ENCODE results near the gene UIMC1.

The UIMC1 gene

GRCh38 chr5:176891331-176891958 is 115.1 kb downstream of the UIMC1 start:
- no peak for TF ChIP-seq CTCF (conservative IDR thresholded peaks at IDR 0.05; ENCODE audit: low read depth, low read length)
- no peaks in the 10 kb centered on the region for H4K20me1 ChIP-seq (ENCODE audit: insufficient read depth)
- no peaks in the 10 kb centered on the region for H3K36me3 ChIP-seq (ENCODE audit: insufficient read depth)
- H3K4me2 ChIP-seq = no peak overlapping the region
- no peak overlapping the region for H3K4me3 ChIP-seq (IDR thresholded peaks at IDR 0.05; ENCODE audit: insufficient read depth, low read depth, low read length)
- H3K27ac ChIP-seq = no peak overlapping the region
- no peak overlapping the region for H2AFZ ChIP-seq (ENCODE audit: low read depth)
- H3K79me2 ChIP-seq (ENCODE audit: insufficient read depth, low read depth) = no peaks in the 10 kb centered on the region
- no peaks in the 10 kb centered on the region for H3K4me1 ChIP-seq (ENCODE audit: low read depth, poor library complexity, severe bottlenecking)
- no peaks in the 10 kb centered on the region for H3K27me3 ChIP-seq (ENCODE audit: insufficient read depth, low read depth)
- no peak overlapping the region for H3K9ac ChIP-seq

GRCh38 chr5:176890455-176891330 is 115.9 kb downstream of the UIMC1 start:
- H4K20me1 ChIP-seq (ENCODE audit: insufficient read depth) = no peaks in the 10 kb centered on the region
- H3K79me2 ChIP-seq (ENCODE audit: insufficient read depth, low read depth) = no peaks in the 10 kb centered on the region
- no peaks in the 10 kb centered on the region for H3K4me1 ChIP-seq (ENCODE audit: low read depth, poor library complexity, severe bottlenecking)
- H3K4me2 ChIP-seq = no peak overlapping the region
- H3K9ac ChIP-seq = no peak overlapping the region
- H2AFZ ChIP-seq (ENCODE audit: low read depth) = no peak overlapping the region
- H3K27me3 ChIP-seq (ENCODE audit: insufficient read depth, low read depth) = peaks cover 5% of the 10 kb centered on the region; the same call in 1 of the 2 replicates
- no peak overlapping the region for H3K4me3 ChIP-seq (IDR thresholded peaks at IDR 0.05; ENCODE audit: insufficient read depth, low read depth, low read length)
- TF ChIP-seq CTCF (conservative IDR thresholded peaks at IDR 0.05; ENCODE audit: low read depth, low read length) = no peak
- no peaks in the 10 kb centered on the region for H3K36me3 ChIP-seq (ENCODE audit: insufficient read depth)
- H3K27ac ChIP-seq = no peak overlapping the region

- H3K9ac ChIP-seq = no peak overlapping the region
- no peak overlapping the region for H3K27ac ChIP-seq
- H3K79me2 ChIP-seq (ENCODE audit: insufficient read depth, low read depth) = no peaks in the 10 kb centered on the region
- H3K36me3 ChIP-seq (ENCODE audit: insufficient read depth) = no peaks in the 10 kb centered on the region
- peaks cover 16% of the 10 kb centered on the region for H3K27me3 ChIP-seq (ENCODE audit: insufficient read depth, low read depth)
- H4K20me1 ChIP-seq (ENCODE audit: insufficient read depth) = no peaks in the 10 kb centered on the region
- H3K4me3 ChIP-seq (IDR thresholded peaks at IDR 0.05; ENCODE audit: insufficient read depth, low read depth, low read length) = no peak overlapping the region
- no peak overlapping the region for H2AFZ ChIP-seq (ENCODE audit: low read depth)
- TF ChIP-seq CTCF (conservative IDR thresholded peaks at IDR 0.05; ENCODE audit: low read depth, low read length) = no peak
- H3K4me2 ChIP-seq = no peak overlapping the region
- no peaks in the 10 kb centered on the region for H3K4me1 ChIP-seq (ENCODE audit: low read depth, poor library complexity, severe bottlenecking)
Observed at GRCh38 chr5:176889321-176890280, 117.0 kb downstream of the UIMC1 start.

GRCh38 chr5:176888865-176889165 is 117.8 kb downstream of the UIMC1 start:
- Histone ChIP-seq H4K20me1 (ENCODE audit: insufficient read depth) (no peaks in the 10 kb centered on the region), H3K36me3 (ENCODE audit: insufficient read depth) (no peaks in the 10 kb centered on the region), H3K79me2 (ENCODE audit: insufficient read depth, low read depth) (no peaks in the 10 kb centered on the region), H3K4me1 (ENCODE audit: low read depth, poor library complexity, severe bottlenecking) (no peaks in the 10 kb centered on the region), H3K4me2 (no peak overlapping the region), H3K27ac (no peak overlapping the region), H3K27me3 (ENCODE audit: insufficient read depth, low read depth) (peaks cover 21% of the 10 kb centered on the region), H2AFZ (ENCODE audit: low read depth) (no peak overlapping the region), H3K9ac (no peak overlapping the region), H3K4me3 (IDR thresholded peaks at IDR 0.05; ENCODE audit: insufficient read depth, low read depth, low read length) (no peak overlapping the region)
- TF ChIP-seq CTCF (conservative IDR thresholded peaks at IDR 0.05; ENCODE audit: low read depth, low read length) = no peak

Measured in KMS-11 (cell line).